ENCODE results near the gene COL7A1.

- TF ChIP-seq CTCF (IDR thresholded peaks at IDR 0.05) (no peak), POLR2A (IDR thresholded peaks at IDR 0.05) (no peak)
Measured at GRCh38 chr3:48617559-48617958, 22.4 kb upstream of the COL7A1 start.

Data from uterus (tissue), 2 donors.